K562 (cell line): ENCODE measurements around the gene BMI1. TPM values are rescaled to one million over a fixed set of nuclear protein-coding genes. Genes with fewer than 3 reads are reported as not detected.

Experiments
- ATAC-seq: fragments of 200-7000 bp; cut with Tn5 transposase; 3 replicates; pipeline ENCODE4 v1.9.1; 2020; ENCODE audit warnings: moderate library complexity
- BruUV-seq: library from RNA; stranded (reverse); fragments of 400-500 nt; replicated peaks from 2 replicates; lab custom pipeline; 2021; lab: Mats Ljungman, UMichigan
- CTCF ChIA-PET: fragments of 300-600 bp; formaldehyde crosslinking; extraction: SDS; loops from one replicate; lab custom pipeline; 2021; ENCODE audit warnings: low intra/inter-chr PET ratio; lab: Yijun Ruan, JAX
- POLR2A ChIA-PET: fragments of 300-600, 350-650 bp; sonication (Branson Sonifier 250); formaldehyde crosslinking; extraction: SDS; loops from one replicate; lab custom pipeline; 2021; ENCODE audit warnings: antibody characterized with exemption, inconsistent platforms; lab: Yijun Ruan, JAX
- DNase-seq, 4 experiments: peaks; one replicate each; pipeline versions ENCODE4 v3.0.0 to v3.0.0-alpha.2; 2011 to 2018; ENCODE audit warnings: low spot score in 3 of 4, mixed read lengths in 3 of 4; ENCODE audit errors: extremely low read depth in 1 of 4
- FAIRE-seq: peaks from 2 replicates; lab custom pipeline; 2011; peaks lifted over from hg19 to GRCh38; lab: Jason Lieb, UNC
- H2AFZ ChIP-seq: 2 replicates; pipeline ENCODE4 v1.6.0; 2011; ENCODE audit warnings: low read depth, low read length, control low read depth, inconsistent platforms
- H3K27ac ChIP-seq: fragments of 200-600 bp; 3 replicates; pipeline ENCODE4 v1.8.0; 2011; ENCODE audit warnings: low read depth, mild to moderate bottlenecking, control low read depth, inconsistent platforms, low read length, moderate library complexity, mixed read lengths; ENCODE audit errors: extremely low read depth
- H3K27me3 ChIP-seq, 2 experiments: fragments of 300-600 bp in 1 of 2; 2 replicates in 1 of 2; 3 replicates in 1 of 2; pipeline versions ENCODE4 v1.6.0 to v1.8.0; 2011; ENCODE audit warnings: inconsistent platforms in 2 of 2, low read length in 2 of 2, mild to moderate bottlenecking in 1 of 2, mixed read lengths in 1 of 2, moderate library complexity in 1 of 2; ENCODE audit not compliant: control insufficient read depth in 2 of 2, insufficient read depth in 2 of 2
- H3K36me3 ChIP-seq: fragments of 300-600 bp; 3 replicates; pipeline ENCODE4 v1.8.0; 2011; ENCODE audit warnings: mild to moderate bottlenecking, low read length, inconsistent platforms; ENCODE audit not compliant: control insufficient read depth, insufficient read depth
- H3K4me1 ChIP-seq, 2 experiments: fragments of 200-600 bp in 1 of 2; replicated peaks in 1 of 2; 2 replicates in 1 of 2; 3 replicates in 1 of 2; pipeline versions ENCODE4 v1.5.1 to v1.8.0; 2011; ENCODE audit warnings: inconsistent platforms in 2 of 2, low read length in 2 of 2, mild to moderate bottlenecking in 1 of 2, mixed read lengths in 1 of 2, moderate library complexity in 1 of 2; ENCODE audit not compliant: control insufficient read depth in 2 of 2, insufficient read depth in 2 of 2
- H3K4me2 ChIP-seq: 2 replicates; pipeline ENCODE4 v1.6.1; 2011; ENCODE audit warnings: low read length, control low read depth, inconsistent platforms, mixed read lengths; ENCODE audit not compliant: insufficient read depth
- H3K4me3 ChIP-seq: fragments of 200-600 bp; sonication (generic), shearing (Covaris generic); 2 replicates; pipeline ENCODE4 v1.5.1; 2016; ENCODE audit warnings: control low read depth, inconsistent platforms
- H3K79me2 ChIP-seq: fragments of 200-600 bp; 3 replicates; pipeline ENCODE4 v1.8.0; 2011; ENCODE audit warnings: low read length, inconsistent platforms; ENCODE audit not compliant: control insufficient read depth, insufficient read depth
- H3K9ac ChIP-seq, 2 experiments: 2 replicates each; pipeline versions ENCODE4 v1.6.0 to v1.6.1; 2011; ENCODE audit warnings: low read depth in 2 of 2, low read length in 2 of 2, control low read depth in 1 of 2, inconsistent platforms in 1 of 2, mild to moderate bottlenecking in 1 of 2, mixed read lengths in 1 of 2; ENCODE audit not compliant: insufficient read depth in 1 of 2
- H3K9me1 ChIP-seq: one replicate; pipeline ENCODE4 v1.6.0; 2011; ENCODE audit warnings: inconsistent platforms, mild to moderate bottlenecking, low read length, moderate library complexity; ENCODE audit not compliant: control insufficient read depth, insufficient read depth
- H3K9me3 ChIP-seq: replicated peaks from 2 replicates; pipeline ENCODE4 v1.5.1; 2011; ENCODE audit warnings: low read depth, low read length, inconsistent platforms; ENCODE audit not compliant: control insufficient read depth, insufficient read depth
- H4K20me1 ChIP-seq: replicated peaks from 2 replicates; pipeline ENCODE4 v1.6.1; 2011; ENCODE audit warnings: low read length, inconsistent platforms, mixed read lengths; ENCODE audit not compliant: control insufficient read depth, insufficient read depth
- AFF1 ChIP-seq, 2 experiments: fragments of 450-650 bp; IDR thresholded peaks; 2 replicates each; pipeline ENCODE4 v1.6.1; 2018; ENCODE audit warnings: mild to moderate bottlenecking in 2 of 2, low read depth in 1 of 2; ENCODE audit not compliant: partially characterized antibody in 2 of 2
- DMBX1 ChIP-seq: fragments of 250-450 bp; sonication (Bioruptor Pico); IDR thresholded peaks from 2 replicates; pipeline ENCODE4 v1.8.0; 2022; ENCODE audit warnings: inconsistent platforms, mild to moderate bottlenecking, moderate library complexity, borderline replicate concordance
- E2F6 ChIP-seq, 2 experiments: IDR thresholded peaks; 2 replicates each; pipeline ENCODE4 v1.6.1; 2011; ENCODE audit warnings: borderline replicate concordance in 1 of 2, control low read depth in 1 of 2, low read depth in 1 of 2, low read length in 1 of 2, mild to moderate bottlenecking in 1 of 2, mixed read lengths in 1 of 2, moderate library complexity in 1 of 2; ENCODE audit not compliant: insufficient read depth in 1 of 2, insufficient read length in 1 of 2, poor library complexity in 1 of 2, severe bottlenecking in 1 of 2; ENCODE audit errors: extremely low read depth in 1 of 2
- ETV6 ChIP-seq, 3 experiments: fragments of 150-350 bp in 1 of 3; sonication (generic) in 1 of 3; formaldehyde crosslinking in 1 of 3; IDR thresholded peaks; 2 replicates each; pipeline versions ENCODE4 v1.6.1 to v1.8.0; 2014 to 2022; ENCODE audit warnings: borderline replicate concordance in 2 of 3, low read depth in 2 of 3, antibody characterized with exemption in 1 of 3, low read length in 1 of 3, mild to moderate bottlenecking in 1 of 3, missing genetic modification reagents in 1 of 3
- GTF2A2 ChIP-seq: IDR thresholded peaks from 2 replicates; pipeline ENCODE4 v1.6.1; 2016; ENCODE audit warnings: mild to moderate bottlenecking, missing genetic modification characterization, missing compliant biosample characterization
- JUND ChIP-seq, 2 experiments: IDR thresholded peaks; 2 replicates in 1 of 2; 3 replicates in 1 of 2; pipeline ENCODE4 v1.6.1; 2011; ENCODE audit warnings: borderline replicate concordance in 2 of 2, low read depth in 2 of 2, low read length in 2 of 2, improper control_type of control experiment in 1 of 2, missing biosample characterization in 1 of 2, missing genetic modification characterization in 1 of 2, missing genetic modification reagents in 1 of 2
- KDM5B ChIP-seq: fragments of 200-600 bp; sonication (generic); IDR thresholded peaks from 2 replicates; pipeline ENCODE4 v1.6.1; 2012; ENCODE audit warnings: low read depth, mild to moderate bottlenecking, moderate library complexity, low read length, control low read depth, inconsistent platforms; ENCODE audit not compliant: insufficient replicate concordance
- KLF13 ChIP-seq: fragments of 450-650 bp; IDR thresholded peaks from 2 replicates; pipeline ENCODE4 v1.6.1; 2016; ENCODE audit warnings: missing genetic modification characterization, low read depth, mild to moderate bottlenecking, missing compliant biosample characterization, moderate library complexity, borderline replicate concordance
- MECOM ChIP-seq: fragments of 250-450 bp; sonication (Bioruptor Pico); IDR thresholded peaks from 2 replicates; pipeline ENCODE4 v1.8.0; 2022; ENCODE audit warnings: inconsistent platforms
- MEIS2 ChIP-seq: fragments of 450-650 bp; IDR thresholded peaks from 2 replicates; pipeline ENCODE4 v1.6.1; 2014; ENCODE audit warnings: mild to moderate bottlenecking; ENCODE audit not compliant: partially characterized antibody
- NCOA4 ChIP-seq: fragments of 450-650 bp; IDR thresholded peaks from 2 replicates; pipeline ENCODE4 v1.6.1; 2018; ENCODE audit warnings: mild to moderate bottlenecking; ENCODE audit not compliant: partially characterized antibody
- PKNOX1 ChIP-seq: fragments of 450-650 bp; IDR thresholded peaks from 2 replicates; pipeline ENCODE4 v1.6.1; 2016
- RB1 ChIP-seq: fragments of 450-650 bp; IDR thresholded peaks from 2 replicates; pipeline ENCODE4 v1.6.1; 2017; ENCODE audit warnings: low read depth, mild to moderate bottlenecking
- ZBTB17 ChIP-seq: fragments of 450-650 bp; formaldehyde crosslinking; IDR thresholded peaks from 2 replicates; pipeline ENCODE4 v1.4.0; 2020; ENCODE audit warnings: mild to moderate bottlenecking
- ZC3H11A ChIP-seq: IDR thresholded peaks from 2 replicates; pipeline ENCODE4 v1.6.1; 2012; ENCODE audit warnings: low read depth, low read length, improper control_type of control experiment
- WGBS: fragments of 100-300 bp; shearing (Covaris generic); methylation state at CpG from one replicate; pipeline ENCODE4 v1.1.6; 2016; ENCODE audit warnings: low coverage, mixed read lengths; ENCODE audit not compliant: insufficient coverage; ENCODE audit errors: missing lambda C conversion rate; 5-methylcytosine and 5-hydroxymethylcytosine counted together
- in situ Hi-C: fragments of 300-500 bp; cut with MboI; formaldehyde crosslinking; loops from 4 replicates; pipeline ENCODE4 v1.15.0; 2018; ENCODE audit warnings: inconsistent platforms, mixed read lengths
- intact Hi-C: fragments of 100-400 bp; cut with micrococcal nuclease; formaldehyde crosslinking; loops from 2 replicates; pipeline ENCODE4 v1.14.2; 2022
- polyA plus RNA-seq, 8 experiments: library from polyadenylated mRNA; depleted of rRNA in 4 of 8; stranded (reverse) in 5 of 8; unstranded in 3 of 8; fragments of >200 nt; fragmentation: Nextera tagmentation in 2 of 8; fragmentation: Illumina TruSeq in 1 of 8; extraction: Ambion mirVana in 2 of 8; extraction: Trizol in 1 of 8; gene quantifications; 2 replicates each; pipeline versions ENCODE4 v1.2.1 to v1.2.3, GENCODE V29; 2011 to 2014; ENCODE audit warnings: inconsistent platforms in 1 of 8, missing spikeins in 1 of 8
- total RNA-seq, 7 experiments: library from RNA; depleted of rRNA in 6 of 7; stranded (reverse); fragments of >200 nt in 6 of 7; fragmentation: Illumina TruSeq in 2 of 7; extraction: Trizol in 2 of 7; gene quantifications; 2 replicates each; pipeline versions ENCODE4 v1.2.1 to v1.2.3, GENCODE V29; 2011 to 2021; ENCODE audit warnings: low replicate concordance in 1 of 7

The BMI1 gene
- total and polyA plus RNA-seq, 9 of the 15 experiments (the other 6 are each of a cell fraction or from before 2014, with no cell fraction given), result 21.4 to 103 (median 70.8) TPM

- BruUV-seq, result no TSS peak
- ATAC-seq, result no peak
- POLR2A ChIA-PET, result interaction anchor here (0.5 to 2.2 kb wide), 3 partner anchors 9 to 38 kb away, joined by 4 to 6 read pairs (median 4); no protein-coding TSS in a partner anchor
- no peak overlapping the region for H3K27ac ChIP-seq
- no peak for DNase-seq
- in situ Hi-C loops, result no loop called here
- H3K4me2 ChIP-seq, result no peak overlapping the region
- WGBS, result 47% methylated on average over 3 of the region's 3 CpGs
- H3K9ac ChIP-seq, result no peak overlapping the region
- no peaks in the 10 kb centered on the region for H3K9me1 ChIP-seq
- H4K20me1 ChIP-seq, result no peaks in the 10 kb centered on the region
- H2AFZ ChIP-seq, result peak overlapping the region; percentile 51; the same call in 1 of the 2 replicates
- H3K79me2 ChIP-seq, result no peaks in the 10 kb centered on the region
- no peak overlapping the region for H3K4me3 ChIP-seq
- FAIRE-seq, result no peak
- CTCF ChIA-PET, result no interaction called here
- intact Hi-C loops, result no loop called here
- no peaks in the 10 kb centered on the region for H3K36me3 ChIP-seq
- peaks cover 0 to 14% of the 10 kb centered on the region in 2 experiments; a peak in 2 of 5 replicates for H3K4me1 ChIP-seq
- H3K9me3 ChIP-seq, result no peaks in the 10 kb centered on the region
- H3K27me3 ChIP-seq, result no peaks in the 10 kb centered on the region
- TF ChIP-seq ETV6 (IDR thresholded peaks at IDR 0.05; ENCODE audit: borderline replicate concordance in 1 of 2, low read depth in 2 of 2, low read length in 1 of 2) (no peak), ETV6 (CRISPR knock-in tag; IDR thresholded peaks at IDR 0.05; ENCODE audit: borderline replicate concordance) (no peak), NCOA4 (no peak), ZC3H11A (no peak), KDM5B (no peak), PKNOX1 (peak; percentile 26; the same call in 1 of the 2 replicates), MEIS2 (peak; percentile 18), JUND (IDR thresholded peaks at IDR 0.05; ENCODE audit: borderline replicate concordance, low read depth, low read length) (peak; percentile 29; the same call in 1 of the 2 replicates), JUND (tag; IDR thresholded peaks at IDR 0.05; ENCODE audit: borderline replicate concordance, low read depth, low read length) (no peak), DMBX1 (CRISPR knock-in tag) (no peak), E2F6 (IDR thresholded peaks at IDR 0.05; ENCODE audit: borderline replicate concordance in 1 of 2, extremely low read depth in 1 of 2, insufficient read depth in 1 of 2, insufficient read length in 1 of 2, low read depth in 1 of 2, low read length in 1 of 2, poor library complexity in 1 of 2, severe bottlenecking in 1 of 2) (no peak), GTF2A2 (tag) (no peak), ZBTB17 (CRISPR knock-in tag) (no peak), KLF13 (no peak), AFF1 (IDR thresholded peaks at IDR 0.05; ENCODE audit: low read depth in 1 of 2, partially characterized antibody in 2 of 2) (no peak), RB1 (no peak), MECOM (CRISPR knock-in tag) (no peak)
These were observed 58.2 kb downstream of the BMI1 start for GRCh38 chr10:22379059-22379458.
